ENCODE results near the gene NDUFV2. TPM values are rescaled to one million over a fixed set of nuclear protein-coding genes. Genes with fewer than 3 reads are reported as not detected.

NDUFV2 gene
- total and polyA plus RNA-seq, 2 donors (not counting 3 experiments of a cell fraction or from before 2014, with no cell fraction given): 65.7 to 152 TPM

- dilution Hi-C loops (cut with MboI; ENCODE audit: extremely low pct_ligation_motif_present, low sequenced_read_pairs) (no loop called here), intact Hi-C loops (cut with micrococcal nuclease) (loop anchor here (10.0 kb wide), 2 partner anchors 173 to 403 kb away; no protein-coding TSS in a partner anchor)
- H4K20me1 ChIP-seq (replicated peaks; ENCODE audit: control insufficient read depth, extremely low read depth, insufficient read depth, low read length): no peaks in the 10 kb centered on the region
- no peaks in the 10 kb centered on the region for H3K79me2 ChIP-seq (ENCODE audit: control insufficient read depth, insufficient read depth, low read length)
- H3K27me3 ChIP-seq (ENCODE audit: control insufficient read depth in 2 of 2, insufficient read depth in 2 of 2, low read length in 2 of 2): no peaks in the 10 kb centered on the region
- H3K4me2 ChIP-seq (ENCODE audit: insufficient read depth, low read length): no peak overlapping the region
- no peaks in the 10 kb centered on the region for H3K9me3 ChIP-seq (replicated peaks; ENCODE audit: control insufficient read depth, insufficient read depth, low read length)
- H3K4me3 ChIP-seq (replicated peaks in 1 of 3; ENCODE audit: insufficient read depth in 1 of 3, low read depth in 1 of 3, low read length in 3 of 3): no peak overlapping the region
- H3K9ac ChIP-seq (replicated peaks; ENCODE audit: extremely low read depth, insufficient read depth, low read length): no peak overlapping the region
- POLR2A ChIA-PET: no interaction called here
- H3K4me1 ChIP-seq (ENCODE audit: control insufficient read depth, extremely low read depth, insufficient read depth, low read length): peaks cover 9% of the 10 kb centered on the region
- H3K27ac ChIP-seq (ENCODE audit: insufficient read depth, low read depth, low read length): no peak overlapping the region
- H3K36me3 ChIP-seq (ENCODE audit: control insufficient read depth in 2 of 2, extremely low read depth in 1 of 2, insufficient read depth in 2 of 2, low read length in 2 of 2): no peaks in the 10 kb centered on the region
- H3K9me1 ChIP-seq (replicated peaks; ENCODE audit: control insufficient read depth, extremely low read depth, insufficient read depth, low read length): no peaks in the 10 kb centered on the region
- no peak overlapping the region for H2AFZ ChIP-seq (ENCODE audit: low read depth, low read length)
- no peak for DNase-seq (ENCODE audit: low read depth, low spot score)
- BruUV-seq (replicated peaks): no TSS peak
- FAIRE-seq: no peak
- CTCF ChIA-PET: interaction anchor here (1.0 to 1.2 kb wide), 2 partner anchors 11 to 16 kb away, joined by 3 read pairs; no protein-coding TSS in a partner anchor
- TF ChIP-seq POLR2AphosphoS5 (IDR thresholded peaks at IDR 0.05; ENCODE audit: insufficient read depth, low read depth, low read length) (no peak), FOS (IDR thresholded peaks at IDR 0.05; ENCODE audit: borderline replicate concordance, insufficient read depth, low read length) (no peak), CTCF (IDR thresholded peaks at IDR 0.05; ENCODE audit: extremely low read depth in 1 of 2, insufficient read depth in 1 of 2, low read depth in 1 of 2, low read length in 2 of 2) (no peak), GATA2 (IDR thresholded peaks at IDR 0.05; ENCODE audit: insufficient read depth, insufficient read length, low read depth, low read length) (no peak), POLR2A (IDR thresholded peaks at IDR 0.05; ENCODE audit: low read depth, low read length) (no peak), JUN (IDR thresholded peaks at IDR 0.05; ENCODE audit: borderline replicate concordance, insufficient read depth, insufficient read length, low read depth) (no peak), EZH2 (IDR thresholded peaks at IDR 0.05; ENCODE audit: borderline replicate concordance, low read depth, low read length, severe bottlenecking) (no peak), MAX (IDR thresholded peaks at IDR 0.05; ENCODE audit: insufficient read depth, insufficient read length) (no peak), MYC (IDR thresholded peaks at IDR 0.05; ENCODE audit: low read depth, low read length) (no peak)
Observed at GRCh38 chr18:9057646-9058045, 44.9 kb upstream of the NDUFV2 start.

All from endothelial cell of umbilical vein (primary cell).